ENCODE results near the gene PCSK2. TPM values are rescaled to one million over a fixed set of nuclear protein-coding genes. Genes with fewer than 3 reads are reported as not detected.

PCSK2 gene
- total RNA-seq, 4 donors from 2014 or later: 2.0 to 12.5 (median 7.2) TPM

- WGBS: 39% methylated on average over 6 of the region's 7 CpGs
- Histone ChIP-seq H3K4me3 (no peak overlapping the region), H3K9me3 (peaks cover 0 to 6% (median 0%) of the 10 kb centered on the region in 4 donors)
Observed at GRCh38 chr20:17399303-17399985, 172.6 kb downstream of the PCSK2 start.

GRCh38 chr20:17403461-17403860 is 176.6 kb downstream of the PCSK2 start:
- peaks cover 0 to 3% (median 0%) of the 10 kb centered on the region in 4 donors for H3K27me3 ChIP-seq
- DNase-seq (ENCODE audit: extremely low spot score): no peak
- TF ChIP-seq EP300 (IDR thresholded peaks at IDR 0.05): no peak
- TF ChIP-seq POLR2AphosphoS5 (IDR thresholded peaks at IDR 0.05): no peak
- TF ChIP-seq CTCF (IDR thresholded peaks at IDR 0.05): no peak
- TF ChIP-seq POLR2A (IDR thresholded peaks at IDR 0.05; ENCODE audit: low read depth): no peak
- H3K4me1 ChIP-seq: no peaks in the 10 kb centered on the region
- intact Hi-C loops (cut with DNase I): no loop called here
- H3K27ac ChIP-seq (replicated peaks in 1 of 4): no peak overlapping the region
- peaks cover 0 to 6% (median 0%) of the 10 kb centered on the region in 4 donors for H3K9me3 ChIP-seq
- H3K36me3 ChIP-seq: no peaks in the 10 kb centered on the region
- 71% methylated on average over 4 of the region's 4 CpGs for WGBS
- no peak overlapping the region for H3K4me3 ChIP-seq

More at GRCh38 chr20:17399303-17399985, 172.6 kb downstream of the PCSK2 start:
- H3K27ac ChIP-seq (replicated peaks in 1 of 4): no peak overlapping the region
- no peak for DNase-seq (ENCODE audit: extremely low spot score)
- intact Hi-C loops (cut with DNase I): no loop called here
- H3K27me3 ChIP-seq: peaks cover 0 to 3% (median 0%) of the 10 kb centered on the region in 4 donors
- no peaks in the 10 kb centered on the region for H3K4me1 ChIP-seq
- no peaks in the 10 kb centered on the region for H3K36me3 ChIP-seq
- TF ChIP-seq POLR2A (IDR thresholded peaks at IDR 0.05; ENCODE audit: low read depth) (no peak), POLR2AphosphoS5 (IDR thresholded peaks at IDR 0.05) (no peak), CTCF (IDR thresholded peaks at IDR 0.05) (no peak), EP300 (IDR thresholded peaks at IDR 0.05) (no peak)

- Histone ChIP-seq H3K4me3 (no peak overlapping the region), H3K27me3 (peaks cover 0 to 8% (median 0%) of the 10 kb centered on the region in 4 donors), H3K4me1 (no peaks in the 10 kb centered on the region), H3K27ac (replicated peaks in 1 of 4) (no peak overlapping the region), H3K36me3 (no peaks in the 10 kb centered on the region), H3K9me3 (peaks cover 0 to 2% (median 0%) of the 10 kb centered on the region in 4 donors)
- 70% methylated on average over 3 of the region's 3 CpGs for WGBS
- TF ChIP-seq POLR2AphosphoS5 (IDR thresholded peaks at IDR 0.05) (no peak), CTCF (IDR thresholded peaks at IDR 0.05) (no peak), POLR2A (IDR thresholded peaks at IDR 0.05; ENCODE audit: low read depth) (no peak), EP300 (IDR thresholded peaks at IDR 0.05) (no peak)
- no peak for DNase-seq (ENCODE audit: extremely low spot score)
- intact Hi-C loops (cut with DNase I): no loop called here
Observed at GRCh38 chr20:17406051-17406590, 179.3 kb downstream of the PCSK2 start.

GRCh38 chr20:17407550-17407949 is 180.7 kb downstream of the PCSK2 start:
- no peak for TF ChIP-seq EP300 (IDR thresholded peaks at IDR 0.05)
- no peak for TF ChIP-seq CTCF (IDR thresholded peaks at IDR 0.05)
- TF ChIP-seq POLR2AphosphoS5 (IDR thresholded peaks at IDR 0.05): no peak
- TF ChIP-seq POLR2A (IDR thresholded peaks at IDR 0.05; ENCODE audit: low read depth): no peak
- intact Hi-C loops (cut with DNase I): no loop called here
- no peaks in the 10 kb centered on the region for H3K9me3 ChIP-seq
- no peak overlapping the region for H3K27ac ChIP-seq (replicated peaks in 1 of 4)
- no peaks in the 10 kb centered on the region for H3K36me3 ChIP-seq
- H3K4me3 ChIP-seq: no peak overlapping the region
- DNase-seq (ENCODE audit: extremely low spot score): no peak
- 48% methylated on average over 5 of the region's 5 CpGs for WGBS
- no peaks in the 10 kb centered on the region for H3K4me1 ChIP-seq
- peaks cover 0 to 8% (median 0%) of the 10 kb centered on the region in 4 donors for H3K27me3 ChIP-seq

All from esophagus muscularis mucosa (tissue), 4 donors.